ENCODE measurements around the gene MAS1. TPM values are rescaled to one million over a fixed set of nuclear protein-coding genes. Genes with fewer than 3 reads are reported as not detected.

The MAS1 gene
- total RNA-seq, 1 experiment from 2014 or later = not detected

- Histone ChIP-seq H3K36me3 (ENCODE audit: insufficient read depth, low read length, poor library complexity, severe bottlenecking) (no peaks in the 10 kb centered on the region), H3K9me3 (ENCODE audit: low read depth, low read length, poor library complexity, severe bottlenecking) (no peaks in the 10 kb centered on the region), H3K4me3 (ENCODE audit: low read depth, low read length, poor library complexity, severe bottlenecking) (no peak overlapping the region), H3K27ac (ENCODE audit: low read depth, low read length, poor library complexity, severe bottlenecking) (no peak overlapping the region), H3K4me1 (ENCODE audit: insufficient read depth, low read length, poor library complexity, severe bottlenecking) (no peaks in the 10 kb centered on the region), H3K27me3 (replicated peaks; ENCODE audit: insufficient read depth, low read depth, low read length, poor library complexity) (peaks cover 13% of the 10 kb centered on the region)
- intact Hi-C loops (cut with micrococcal nuclease; ENCODE audit: unreplicated experiment) = loop anchor here (2.0 kb wide), 1 partner anchor 62 kb away; the partner anchor contains the start of gene MRPL18
- POLR2A ChIA-PET (ENCODE audit: low non-redundant PET) = no interaction called here
- CTCF ChIA-PET = interaction anchor here (1.0 kb wide), 1 partner anchor 161 kb away, joined by 7 read pairs; no protein-coding TSS in a partner anchor
- DNase-seq (ENCODE audit: low spot score) = peak; percentile 23
- no peak for TF ChIP-seq EZH2 (IDR thresholded peaks at IDR 0.05; ENCODE audit: borderline replicate concordance, low read depth, low read length, poor library complexity, severe bottlenecking)
- peak; percentile 50 for TF ChIP-seq CTCF (conservative IDR thresholded peaks at IDR 0.05; ENCODE audit: low read depth, low read length)
- no TSS peak for BruUV-seq (replicated peaks)
Measured at GRCh38 chr6:159852877-159853276, 37.9 kb upstream of the MAS1 start.

- Histone ChIP-seq H3K27me3 (replicated peaks; ENCODE audit: insufficient read depth, low read depth, low read length, poor library complexity) (peaks cover 15% of the 10 kb centered on the region), H3K4me1 (ENCODE audit: insufficient read depth, low read length, poor library complexity, severe bottlenecking) (no peaks in the 10 kb centered on the region), H3K4me3 (ENCODE audit: low read depth, low read length, poor library complexity, severe bottlenecking) (no peak overlapping the region), H3K36me3 (ENCODE audit: insufficient read depth, low read length, poor library complexity, severe bottlenecking) (no peaks in the 10 kb centered on the region), H3K9me3 (ENCODE audit: low read depth, low read length, poor library complexity, severe bottlenecking) (no peaks in the 10 kb centered on the region), H3K27ac (ENCODE audit: low read depth, low read length, poor library complexity, severe bottlenecking) (no peak overlapping the region)
- DNase-seq (ENCODE audit: low spot score) = no peak
- no TSS peak for BruUV-seq (replicated peaks)
- ChIA-PET CTCF (no interaction called here), POLR2A (ENCODE audit: low non-redundant PET) (no interaction called here)
- TF ChIP-seq EZH2 (IDR thresholded peaks at IDR 0.05; ENCODE audit: borderline replicate concordance, low read depth, low read length, poor library complexity, severe bottlenecking) = no peak
- intact Hi-C loops (cut with micrococcal nuclease; ENCODE audit: unreplicated experiment) = loop anchor here (2.0 kb wide), 1 partner anchor 63 kb away; the partner anchor contains the start of gene MRPL18
Measured at GRCh38 chr6:159853754-159854153, 37.0 kb upstream of the MAS1 start.

GRCh38 chr6:159854959-159855358, 35.8 kb upstream of the MAS1 start:
- no peaks in the 10 kb centered on the region for H3K9me3 ChIP-seq (ENCODE audit: low read depth, low read length, poor library complexity, severe bottlenecking)
- ChIA-PET POLR2A (ENCODE audit: low non-redundant PET) (no interaction called here), CTCF (no interaction called here)
- H3K4me3 ChIP-seq (ENCODE audit: low read depth, low read length, poor library complexity, severe bottlenecking) = no peak overlapping the region
- no peaks in the 10 kb centered on the region for H3K36me3 ChIP-seq (ENCODE audit: insufficient read depth, low read length, poor library complexity, severe bottlenecking)
- H3K27me3 ChIP-seq (replicated peaks; ENCODE audit: insufficient read depth, low read depth, low read length, poor library complexity) = peaks cover 17% of the 10 kb centered on the region
- H3K27ac ChIP-seq (ENCODE audit: low read depth, low read length, poor library complexity, severe bottlenecking) = no peak overlapping the region
- no TSS peak for BruUV-seq (replicated peaks)
- intact Hi-C loops (cut with micrococcal nuclease; ENCODE audit: unreplicated experiment) = no loop called here
- no peaks in the 10 kb centered on the region for H3K4me1 ChIP-seq (ENCODE audit: insufficient read depth, low read length, poor library complexity, severe bottlenecking)
- no peak for DNase-seq (ENCODE audit: low spot score)
- no peak for TF ChIP-seq CTCF (conservative IDR thresholded peaks at IDR 0.05; ENCODE audit: low read depth, low read length)
- TF ChIP-seq EZH2 (IDR thresholded peaks at IDR 0.05; ENCODE audit: borderline replicate concordance, low read depth, low read length, poor library complexity, severe bottlenecking) = no peak

- ChIA-PET POLR2A (ENCODE audit: low non-redundant PET) (no interaction called here), CTCF (no interaction called here)
- no peaks in the 10 kb centered on the region for H3K36me3 ChIP-seq (ENCODE audit: insufficient read depth, low read length, poor library complexity, severe bottlenecking)
- no peak for DNase-seq (ENCODE audit: low spot score)
- H3K9me3 ChIP-seq (ENCODE audit: low read depth, low read length, poor library complexity, severe bottlenecking) = no peaks in the 10 kb centered on the region
- no TSS peak for BruUV-seq (replicated peaks)
- no peak overlapping the region for H3K27ac ChIP-seq (ENCODE audit: low read depth, low read length, poor library complexity, severe bottlenecking)
- no peak for TF ChIP-seq CTCF (conservative IDR thresholded peaks at IDR 0.05; ENCODE audit: low read depth, low read length)
- no peak for TF ChIP-seq EZH2 (IDR thresholded peaks at IDR 0.05; ENCODE audit: borderline replicate concordance, low read depth, low read length, poor library complexity, severe bottlenecking)
- no peak overlapping the region for H3K4me3 ChIP-seq (ENCODE audit: low read depth, low read length, poor library complexity, severe bottlenecking)
- intact Hi-C loops (cut with micrococcal nuclease; ENCODE audit: unreplicated experiment) = no loop called here
- peaks cover 19% of the 10 kb centered on the region for H3K27me3 ChIP-seq (replicated peaks; ENCODE audit: insufficient read depth, low read depth, low read length, poor library complexity)
- H3K4me1 ChIP-seq (ENCODE audit: insufficient read depth, low read length, poor library complexity, severe bottlenecking) = no peaks in the 10 kb centered on the region
Measured at GRCh38 chr6:159858259-159858658, 32.5 kb upstream of the MAS1 start.

All from A673 (cell line).